Fibroblast of the aortic adventitia (primary cell): ENCODE data around the gene HSF2BP. TPM values are rescaled to one million over a fixed set of nuclear protein-coding genes. Genes with fewer than 3 reads are reported as not detected.
"Not testable (repeated sequence)": the region's sequence is repeated elsewhere in the genome, so short reads cannot be mapped to it uniquely, and the experiment has no call there.

ENCODE experiments used
- DNase-seq: peaks from one replicate; pipeline ENCODE4 v3.0.0-alpha.2; 2010; ENCODE audit warnings: low read depth
- H3K4me3 ChIP-seq: 2 replicates; pipeline ENCODE4 v1.5.1; 2011; ENCODE audit warnings: low read depth, mild to moderate bottlenecking, control low read depth, low read length, moderate library complexity
- total RNA-seq: library from RNA; depleted of rRNA; stranded (reverse); fragments of >200 nt; gene quantifications from 2 replicates; pipeline ENCODE4 v1.2.3, GENCODE V29; 2012; ENCODE audit warnings: low replicate concordance
- TF ChIP-seq, protein P1 (sequence below): IDR thresholded peaks from 2 replicates; pipeline ENCODE4 v1.5.1; 2011; ENCODE audit warnings: mild to moderate bottlenecking, low read length, control low read depth, inconsistent platforms; ENCODE audit not compliant: insufficient read depth

Gene HSF2BP
- total RNA-seq, 1 donor = 2.3 TPM

DNA sequence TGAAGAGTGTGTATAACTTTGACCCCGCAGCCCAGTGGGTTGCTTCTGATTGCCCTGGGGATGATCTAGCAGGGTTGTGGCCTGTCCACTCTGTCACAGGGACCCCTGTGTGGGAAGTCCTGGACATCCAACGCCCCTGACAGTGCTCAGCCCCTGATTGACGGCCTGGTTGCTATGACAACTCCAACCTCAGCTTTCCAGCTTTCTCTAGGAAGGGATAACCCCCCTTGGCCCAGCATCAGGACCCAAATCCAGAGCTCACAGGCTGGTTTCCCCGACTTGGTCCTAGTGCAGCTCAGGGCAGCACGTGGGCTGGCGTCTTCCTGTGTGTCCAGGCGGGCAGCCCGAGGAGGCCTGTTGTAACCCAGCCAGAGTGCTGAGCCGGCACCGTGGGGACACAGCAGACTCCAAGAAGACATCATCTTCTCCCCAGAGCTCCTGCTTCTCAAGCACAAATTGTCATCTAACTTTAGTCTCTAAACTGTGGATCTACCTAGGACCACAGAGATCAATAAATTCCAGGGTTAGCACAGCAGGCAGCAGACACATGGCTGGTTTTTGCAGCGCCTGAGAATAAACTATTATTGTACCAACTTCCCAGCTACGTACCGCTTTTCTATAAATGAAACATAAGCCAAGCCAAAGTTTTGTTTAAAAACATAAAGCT is 40.8 kb upstream of the HSF2BP start:
- no peak overlapping the region for H3K4me3 ChIP-seq
- TF ChIP-seq, protein P1, sequence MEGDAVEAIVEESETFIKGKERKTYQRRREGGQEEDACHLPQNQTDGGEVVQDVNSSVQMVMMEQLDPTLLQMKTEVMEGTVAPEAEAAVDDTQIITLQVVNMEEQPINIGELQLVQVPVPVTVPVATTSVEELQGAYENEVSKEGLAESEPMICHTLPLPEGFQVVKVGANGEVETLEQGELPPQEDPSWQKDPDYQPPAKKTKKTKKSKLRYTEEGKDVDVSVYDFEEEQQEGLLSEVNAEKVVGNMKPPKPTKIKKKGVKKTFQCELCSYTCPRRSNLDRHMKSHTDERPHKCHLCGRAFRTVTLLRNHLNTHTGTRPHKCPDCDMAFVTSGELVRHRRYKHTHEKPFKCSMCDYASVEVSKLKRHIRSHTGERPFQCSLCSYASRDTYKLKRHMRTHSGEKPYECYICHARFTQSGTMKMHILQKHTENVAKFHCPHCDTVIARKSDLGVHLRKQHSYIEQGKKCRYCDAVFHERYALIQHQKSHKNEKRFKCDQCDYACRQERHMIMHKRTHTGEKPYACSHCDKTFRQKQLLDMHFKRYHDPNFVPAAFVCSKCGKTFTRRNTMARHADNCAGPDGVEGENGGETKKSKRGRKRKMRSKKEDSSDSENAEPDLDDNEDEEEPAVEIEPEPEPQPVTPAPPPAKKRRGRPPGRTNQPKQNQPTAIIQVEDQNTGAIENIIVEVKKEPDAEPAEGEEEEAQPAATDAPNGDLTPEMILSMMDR = no peak
- DNase-seq = no peak

DNA sequence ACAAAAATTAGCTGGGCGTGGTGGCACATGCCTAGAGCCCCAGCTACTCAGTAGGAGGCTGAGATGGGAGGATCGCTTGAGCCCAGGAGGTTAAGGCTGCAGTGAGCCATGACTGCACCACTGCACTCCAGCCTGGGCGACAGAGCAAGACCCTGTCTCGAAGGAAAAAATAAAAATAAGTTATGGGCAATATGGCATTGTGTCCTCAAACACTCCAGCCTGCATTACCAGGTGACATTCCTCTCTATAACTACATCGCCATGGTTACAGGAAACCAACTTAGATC is 40.1 kb upstream of the HSF2BP start:
- H3K4me3 ChIP-seq, DNase-seq: not testable (repeated sequence)

DNA sequence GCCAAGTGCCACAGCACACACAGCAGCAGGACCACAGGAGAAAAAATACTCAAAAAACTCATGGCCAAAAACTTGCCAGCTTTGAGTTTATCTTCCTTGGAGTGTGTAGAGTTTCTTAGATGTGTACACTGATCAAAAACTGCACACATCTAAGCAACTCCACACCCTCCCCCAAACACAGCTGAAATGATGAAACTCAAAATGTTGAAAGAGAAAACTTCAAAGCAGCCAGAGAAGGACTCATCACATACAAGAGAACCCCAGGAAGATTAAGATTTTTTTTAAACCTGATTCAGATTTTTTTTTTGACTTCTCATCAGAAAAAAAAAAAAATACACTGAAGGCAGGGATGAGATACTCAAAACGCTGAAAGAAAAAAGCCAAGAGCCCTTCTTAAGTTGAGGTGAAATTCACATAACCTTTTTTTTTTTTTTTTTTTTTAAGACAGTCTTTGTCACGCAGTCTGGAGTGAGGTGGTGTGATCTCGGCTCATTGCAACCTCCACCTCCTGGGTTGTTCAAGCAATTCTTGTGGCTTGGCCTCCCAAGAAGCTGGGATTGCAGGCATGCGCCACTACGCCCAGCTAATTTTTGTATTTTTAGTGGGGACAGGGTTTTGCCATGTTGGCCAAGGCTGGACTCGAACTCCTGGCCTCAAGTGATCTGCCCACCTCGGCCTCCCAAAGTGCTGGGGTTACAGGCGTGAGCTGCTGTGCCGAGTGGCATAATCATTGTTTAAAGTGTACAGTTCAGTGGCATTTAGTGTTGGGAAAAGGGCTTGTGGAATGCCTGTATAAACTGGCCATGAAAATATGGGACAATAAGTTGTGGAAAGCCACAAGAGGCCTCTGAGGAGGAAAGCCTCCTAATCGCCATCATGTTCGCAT is 38.7 kb upstream of the HSF2BP start:
- no peak overlapping the region for H3K4me3 ChIP-seq
- TF ChIP-seq, protein P1 = no peak
- peak; percentile 28 for DNase-seq

DNA sequence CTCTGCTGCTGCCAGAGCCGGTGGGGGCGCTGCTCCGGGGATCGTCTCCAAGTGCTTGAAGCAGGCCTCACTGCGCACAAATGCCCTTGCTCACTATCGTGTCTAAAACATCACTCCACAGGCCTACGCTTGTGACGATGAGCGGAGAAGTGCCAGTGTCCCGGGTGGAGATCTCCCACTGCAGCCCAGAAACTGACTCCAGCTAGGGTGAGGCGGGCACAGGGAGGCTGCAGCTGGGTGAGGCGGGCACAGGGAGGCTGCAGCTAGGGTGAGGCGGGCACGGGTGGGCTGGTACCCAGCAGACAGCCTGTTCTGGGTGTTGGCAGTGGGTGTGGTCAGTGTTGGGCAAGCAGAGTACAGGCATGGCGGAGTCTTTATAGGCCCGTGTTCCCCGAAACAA is 36.9 kb upstream of the HSF2BP start:
- H3K4me3 ChIP-seq = no peak overlapping the region
- DNase-seq = no peak
- TF ChIP-seq, protein P1 = no peak

DNA sequence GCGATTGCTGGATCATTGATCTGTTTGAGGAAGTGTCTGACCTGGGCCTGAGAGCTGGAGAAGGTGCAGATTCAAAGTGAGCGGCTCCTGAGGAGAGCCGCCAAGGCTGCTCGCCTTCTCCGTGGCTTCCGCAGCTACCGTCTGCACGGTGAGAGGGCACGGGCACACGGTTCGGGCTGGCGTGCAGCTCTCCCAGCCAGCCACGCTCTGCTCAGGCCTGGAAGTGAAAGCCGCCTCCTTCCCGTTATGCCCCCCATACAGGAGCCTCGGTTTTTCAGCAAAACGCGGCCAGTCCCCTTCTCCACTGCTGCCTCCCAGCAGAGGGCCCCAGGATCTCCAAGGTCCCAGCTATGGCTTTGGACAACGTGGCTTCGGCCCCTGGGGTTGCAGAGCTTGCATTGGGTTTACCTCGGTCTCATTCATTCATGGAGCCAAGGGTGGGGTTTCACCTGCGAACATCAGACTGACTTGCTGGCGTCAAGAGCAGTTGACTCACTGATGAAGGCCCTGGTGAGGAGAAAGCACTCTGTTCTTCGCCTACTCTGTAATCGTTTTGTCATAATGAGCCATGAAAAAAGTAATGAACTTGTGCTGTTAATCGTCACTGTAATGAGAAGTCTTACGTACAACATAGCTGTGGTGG is 35.3 kb upstream of the HSF2BP start:
- TF ChIP-seq, protein P1 = no peak
- no peak overlapping the region for H3K4me3 ChIP-seq
- DNase-seq = no peak

DNA sequence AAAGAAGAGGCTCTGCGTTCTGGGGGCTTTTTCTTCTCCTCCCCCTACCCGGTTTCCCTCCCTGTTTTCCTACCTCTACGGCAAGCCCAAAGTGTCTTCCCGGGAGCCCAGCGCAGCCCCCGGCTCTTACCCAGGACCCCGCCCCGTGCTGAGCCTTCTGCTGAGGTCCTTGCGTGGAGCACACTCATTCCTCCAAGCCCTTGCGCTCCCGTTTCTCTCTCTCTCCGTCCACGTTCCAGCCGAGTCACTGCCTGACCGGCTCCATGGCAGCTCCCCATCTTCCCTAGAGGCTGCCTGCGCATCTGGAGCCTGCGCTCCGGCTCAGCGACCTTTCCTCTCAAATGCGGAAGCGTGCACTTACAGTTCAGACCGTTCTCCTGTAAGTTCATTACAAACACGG is 34.7 kb upstream of the HSF2BP start:
- DNase-seq = no peak
- H3K4me3 ChIP-seq = no peak overlapping the region
- TF ChIP-seq, protein P1 = no peak

DNA sequence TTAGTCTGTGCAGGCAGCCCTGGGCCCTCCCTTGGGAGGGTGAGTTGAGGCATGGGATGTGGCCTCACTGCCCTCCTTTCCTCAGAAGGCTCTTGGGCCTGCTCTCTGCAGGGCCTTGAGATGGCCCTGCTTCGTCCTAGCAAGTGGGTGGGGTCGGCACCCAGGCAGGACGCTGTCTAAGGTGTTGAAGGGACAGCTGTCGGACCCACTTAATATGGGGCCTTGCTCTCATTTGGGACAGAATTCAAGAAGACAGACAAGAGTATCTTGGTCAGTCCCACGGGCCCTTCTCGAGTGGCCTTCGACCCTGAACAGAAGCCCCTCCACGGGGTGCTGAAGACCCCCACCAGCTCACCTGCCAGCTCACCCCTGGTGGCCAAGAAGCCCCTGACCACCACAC is 33.7 kb upstream of the HSF2BP start:
- DNase-seq = no peak

More for the DNA sequence above, 33.7 kb upstream of the HSF2BP start:
- TF ChIP-seq, protein P1 = no peak
- no peak overlapping the region for H3K4me3 ChIP-seq
